ENCODE data around the gene TBX1.

The TBX1 gene

DNA sequence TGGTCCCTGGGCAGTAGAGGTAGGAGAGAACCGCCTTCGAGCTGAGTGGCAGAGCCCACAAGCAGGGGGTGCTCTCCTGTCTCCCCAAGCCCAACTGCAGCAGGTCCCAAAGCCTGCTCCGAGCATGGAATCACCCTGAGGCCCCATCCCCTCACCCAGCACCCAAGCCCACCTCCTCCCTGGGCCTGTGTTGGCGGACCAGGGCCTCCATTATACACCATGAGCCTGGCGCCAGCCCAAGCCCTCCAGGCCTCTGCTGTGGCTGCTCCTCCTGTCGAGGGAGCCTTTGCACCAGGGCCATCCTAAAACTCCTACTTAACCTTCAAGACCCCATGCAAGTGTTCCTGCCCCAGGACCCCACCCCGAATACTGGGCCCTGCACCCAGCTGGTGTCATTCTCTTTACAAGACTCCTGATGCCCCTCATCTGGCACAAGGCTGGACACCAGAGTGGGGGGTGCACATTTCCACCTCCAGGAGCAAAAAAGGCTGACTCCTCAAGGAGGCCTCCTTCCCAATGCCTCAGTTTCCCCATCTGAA lies 20.6 kb upstream of the TBX1 start:
- DNase-seq = no peak

DNA sequence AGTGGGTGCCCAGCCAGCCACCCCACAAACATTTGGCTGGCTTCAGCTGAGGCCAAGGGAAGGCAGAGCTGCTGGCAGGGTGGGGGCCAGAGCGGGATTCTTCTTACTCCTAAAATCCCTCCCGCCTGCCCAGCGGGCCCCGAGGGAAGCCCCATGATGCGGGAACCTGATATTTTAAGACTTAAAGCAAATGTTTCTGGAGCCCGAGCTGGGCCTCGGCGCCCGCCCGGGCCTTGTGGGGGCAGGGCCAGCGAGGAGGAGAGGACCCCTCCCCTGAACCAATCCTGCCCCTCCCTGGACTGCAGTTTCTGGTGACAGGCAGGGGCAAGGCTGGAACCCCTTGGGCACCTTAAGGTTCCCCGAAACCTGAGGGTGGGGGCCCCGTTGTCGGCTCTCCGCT lies 20.0 kb upstream of the TBX1 start:
- DNase-seq = no peak

DNA sequence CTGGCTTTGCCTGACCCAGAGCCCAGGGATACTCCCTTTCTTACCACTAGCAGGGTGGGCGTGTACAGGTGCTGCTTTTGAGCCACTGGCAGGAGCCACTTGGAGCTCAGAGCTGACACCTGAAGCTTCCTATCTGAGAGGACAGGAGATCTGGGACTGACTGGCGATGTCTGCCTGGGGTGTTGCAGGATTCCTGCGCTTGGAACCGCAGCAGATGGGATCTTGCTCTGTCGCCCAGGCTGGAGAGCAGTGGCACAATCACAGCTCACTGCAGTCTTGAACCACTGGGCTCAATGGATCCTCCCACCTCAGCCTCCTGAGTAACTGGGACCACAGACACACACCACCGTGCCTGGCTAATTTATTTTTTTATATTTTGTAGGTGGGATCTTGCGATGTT lies 19.5 kb upstream of the TBX1 start:
- no peak for DNase-seq

DNA sequence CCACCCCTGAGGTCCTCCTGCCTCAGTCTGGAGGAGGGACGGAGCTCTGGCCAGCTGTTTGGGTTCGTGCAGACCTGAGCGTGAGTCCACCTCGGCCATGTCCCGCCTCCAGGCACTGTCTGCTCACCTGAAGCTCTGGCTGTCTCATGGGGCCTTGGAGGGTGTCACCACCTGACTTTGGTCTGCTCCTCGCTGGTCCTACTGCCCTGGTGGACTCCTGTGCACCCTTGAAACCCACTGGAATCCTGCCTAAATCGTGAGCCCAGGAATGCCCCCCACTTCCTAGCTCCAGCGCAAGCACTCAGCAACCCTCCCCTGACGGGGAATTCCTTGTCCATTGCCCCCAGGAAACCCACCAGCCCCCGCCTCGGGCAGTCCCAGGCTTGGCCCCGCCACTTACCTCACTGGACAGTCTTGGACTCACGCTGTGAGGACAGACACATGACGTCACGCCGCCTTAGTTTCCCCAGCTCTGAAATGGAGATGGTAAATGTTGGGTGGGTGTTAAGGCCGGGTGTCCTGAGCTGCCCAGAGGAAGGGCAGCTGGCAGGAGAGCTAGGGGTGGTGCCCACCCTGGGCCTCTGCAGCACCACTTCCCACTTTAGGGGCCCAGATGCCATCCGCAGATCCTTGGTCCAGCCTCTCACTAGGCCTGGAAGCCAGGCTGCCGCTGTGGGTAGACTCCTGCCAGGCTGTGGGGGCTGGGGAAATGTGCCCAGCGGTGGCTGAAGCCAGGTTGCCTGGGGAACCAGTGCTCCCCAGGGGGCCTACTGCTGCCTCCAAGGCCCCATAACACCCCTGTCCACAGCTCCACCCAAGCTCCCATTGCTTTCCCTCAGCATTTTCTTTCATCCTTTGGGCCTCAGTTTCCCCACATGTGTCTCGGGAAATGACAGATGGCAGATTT lies 18.2 kb upstream of the TBX1 start:
- DNase-seq = no peak

DNA sequence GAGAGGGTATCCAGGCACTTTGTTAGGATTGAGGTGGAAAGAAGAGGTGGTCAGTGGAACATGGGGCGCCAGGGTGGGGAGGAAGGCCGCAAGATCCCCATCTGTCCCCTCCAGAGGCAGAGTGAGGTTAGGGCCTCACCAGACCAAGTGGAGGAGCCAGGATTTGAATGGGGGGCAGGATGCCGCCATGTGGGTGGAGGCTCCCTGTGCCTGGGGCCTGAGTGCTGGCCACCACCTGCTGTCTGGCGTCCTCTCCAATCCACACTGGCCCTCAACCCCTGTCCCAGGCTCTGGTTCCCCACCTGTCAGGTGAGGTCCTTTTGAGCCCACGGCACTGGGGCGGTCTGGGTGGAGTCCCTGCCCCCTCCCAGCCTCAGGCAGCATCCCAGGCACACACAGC lies 17.5 kb upstream of the TBX1 start:
- no peak for DNase-seq

DNA sequence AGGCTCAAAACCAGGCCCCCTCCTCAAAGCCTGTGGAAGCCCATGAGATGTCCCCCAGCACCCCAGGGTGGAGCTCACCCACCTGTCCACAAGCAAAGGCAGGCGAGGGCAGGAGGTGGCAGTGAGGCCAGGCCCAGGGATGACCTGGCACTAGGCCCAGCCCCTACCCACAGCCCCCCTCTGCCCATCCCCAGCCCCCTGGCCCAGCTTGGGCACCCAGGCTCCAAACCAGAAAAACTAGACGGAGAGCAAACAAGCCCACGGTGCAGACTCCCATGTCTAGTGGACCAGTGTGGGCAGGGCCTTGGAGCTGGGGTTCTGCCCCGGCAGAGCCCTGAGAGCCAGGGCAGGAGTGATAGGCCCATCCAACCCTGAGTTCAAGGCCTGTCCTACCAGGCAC lies 16.9 kb upstream of the TBX1 start:
- DNase-seq = no peak

DNA sequence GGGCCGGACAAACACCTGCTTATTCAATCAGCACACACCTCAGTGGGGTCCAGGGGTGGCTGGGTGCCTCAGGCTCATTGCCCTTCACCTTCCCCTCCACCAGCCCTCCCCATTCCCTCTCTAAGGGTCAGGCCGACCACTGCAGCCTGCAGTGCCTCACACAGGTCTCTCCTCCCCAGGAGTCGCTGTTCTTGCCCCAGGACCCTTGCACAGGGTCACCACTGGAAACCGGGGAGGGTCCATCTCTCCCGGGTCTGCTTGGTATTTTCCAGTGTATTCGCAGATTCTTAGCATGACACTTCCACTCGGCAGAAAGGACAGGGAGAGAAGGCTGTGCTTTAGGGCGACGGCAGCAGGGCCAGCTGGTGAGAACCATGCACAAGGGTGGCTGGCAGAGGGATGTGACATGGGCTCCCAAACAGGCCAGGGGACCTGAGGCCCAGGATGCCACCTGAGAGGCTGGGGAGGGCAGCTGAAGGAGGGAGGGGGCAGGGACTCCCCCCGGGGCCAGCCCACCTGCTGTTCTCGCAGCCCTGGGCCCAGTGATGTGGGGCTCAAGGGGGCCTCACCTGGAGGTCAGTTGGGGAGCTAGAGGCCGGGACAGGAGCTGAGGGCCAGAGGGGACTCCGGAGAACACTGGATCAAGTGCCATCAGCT lies 16.1 kb upstream of the TBX1 start:
- DNase-seq = no peak

DNA sequence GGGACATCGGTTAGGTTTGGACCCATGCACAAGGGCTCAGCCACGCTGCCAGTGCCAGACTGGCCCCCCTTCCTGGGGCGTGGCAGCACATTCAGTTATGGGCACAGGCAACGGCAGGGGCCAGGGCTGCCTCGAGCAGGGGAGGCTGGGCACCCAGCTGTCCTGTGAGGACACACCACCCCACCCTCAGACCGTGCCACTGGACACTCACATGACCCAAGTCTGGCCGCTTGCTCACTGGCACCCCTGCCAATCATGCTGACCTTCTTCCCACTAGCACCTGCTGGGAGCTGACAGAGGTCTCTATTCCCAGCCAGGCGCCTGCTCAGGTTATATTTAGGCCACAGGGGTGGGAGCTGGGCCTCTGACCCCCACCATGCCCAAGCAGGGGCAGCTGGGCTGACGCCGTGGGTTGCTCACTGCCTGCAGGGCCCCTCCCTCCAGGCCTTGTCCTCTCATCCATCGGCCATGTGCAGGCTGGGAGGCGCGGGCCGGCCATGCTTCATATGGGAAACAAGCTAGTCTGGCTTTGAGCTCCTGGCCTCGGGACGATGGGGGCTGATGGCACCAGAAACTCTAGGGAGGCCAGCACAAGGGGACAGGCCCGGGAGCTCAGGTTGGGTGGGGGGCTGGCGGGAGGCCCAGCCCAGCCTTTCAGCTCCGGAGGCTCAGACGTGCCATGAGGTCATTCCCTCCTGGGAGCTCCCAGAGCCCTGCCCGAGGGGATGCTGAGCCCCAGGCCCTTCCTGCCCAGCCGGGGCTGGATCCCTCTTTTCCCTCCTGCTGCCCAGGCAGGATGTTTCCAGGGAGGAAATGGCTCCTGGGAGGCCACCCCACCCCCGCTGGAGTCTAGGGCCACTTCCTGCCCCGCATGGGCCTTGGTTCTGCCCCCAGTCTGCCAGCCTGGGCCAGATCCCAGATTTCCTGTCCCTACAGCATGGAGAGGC lies 15.2 kb upstream of the TBX1 start:
- DNase-seq = no peak

DNA sequence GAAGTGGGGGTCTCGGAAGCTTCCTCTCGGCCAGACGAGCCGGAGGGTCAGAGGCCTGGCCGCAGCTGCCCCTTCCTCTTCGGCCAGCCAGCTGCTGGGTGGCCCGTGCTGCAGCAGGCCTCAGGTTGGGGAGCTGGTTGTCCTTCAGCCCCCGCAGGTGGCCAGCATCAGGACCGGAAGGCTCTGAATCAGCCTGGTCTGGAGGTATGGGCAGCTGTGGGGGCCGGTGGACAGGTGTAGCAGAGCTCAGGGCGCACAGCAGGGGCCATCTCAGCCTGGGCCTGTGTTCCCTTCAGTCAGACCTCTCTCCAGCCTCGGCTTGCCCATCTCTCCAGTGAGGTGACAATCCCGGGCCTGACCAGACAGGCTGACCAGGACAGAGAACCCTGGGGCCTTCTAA lies 13.9 kb upstream of the TBX1 start:
- DNase-seq = no peak

DNA sequence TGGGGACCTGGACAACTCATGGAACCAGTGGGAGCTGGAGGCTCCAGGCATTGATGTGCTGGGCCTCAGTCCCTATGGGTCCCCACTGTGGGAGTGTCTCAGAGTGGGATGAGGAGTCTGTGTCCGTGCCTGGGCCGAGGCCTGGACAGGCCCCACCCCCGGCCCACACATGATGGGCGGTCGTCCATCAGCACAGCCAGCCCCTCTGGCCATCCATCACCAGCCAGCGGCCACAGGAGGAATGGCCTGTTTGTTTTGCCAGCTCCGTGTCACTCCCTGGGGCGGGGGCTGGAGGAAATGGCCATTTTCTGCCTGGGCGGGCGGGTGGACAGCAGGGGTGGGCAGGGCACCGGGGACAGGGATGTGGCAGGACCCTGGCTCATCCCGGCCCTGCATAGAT lies 13.0 kb upstream of the TBX1 start:
- no peak for DNase-seq

DNA sequence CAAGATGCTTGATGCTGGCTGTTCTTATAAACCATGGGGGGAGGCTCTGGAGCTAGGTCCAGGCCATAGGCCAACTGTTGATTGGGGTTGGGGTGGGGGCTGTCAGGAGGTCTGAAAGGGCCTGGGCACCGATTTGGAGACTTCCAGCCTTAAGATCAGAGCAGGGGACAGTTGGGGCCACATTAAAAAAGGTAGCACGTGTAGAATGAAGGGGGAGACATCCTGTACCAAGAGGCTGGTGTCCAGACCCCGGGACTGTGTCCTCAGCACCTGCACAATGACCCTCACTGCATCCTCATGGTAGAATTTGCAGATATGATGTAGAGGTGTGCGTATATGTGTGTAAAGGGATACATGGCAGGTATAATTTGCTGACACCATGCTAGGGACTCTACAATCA lies 12.4 kb upstream of the TBX1 start:
- no peak for DNase-seq

DNA sequence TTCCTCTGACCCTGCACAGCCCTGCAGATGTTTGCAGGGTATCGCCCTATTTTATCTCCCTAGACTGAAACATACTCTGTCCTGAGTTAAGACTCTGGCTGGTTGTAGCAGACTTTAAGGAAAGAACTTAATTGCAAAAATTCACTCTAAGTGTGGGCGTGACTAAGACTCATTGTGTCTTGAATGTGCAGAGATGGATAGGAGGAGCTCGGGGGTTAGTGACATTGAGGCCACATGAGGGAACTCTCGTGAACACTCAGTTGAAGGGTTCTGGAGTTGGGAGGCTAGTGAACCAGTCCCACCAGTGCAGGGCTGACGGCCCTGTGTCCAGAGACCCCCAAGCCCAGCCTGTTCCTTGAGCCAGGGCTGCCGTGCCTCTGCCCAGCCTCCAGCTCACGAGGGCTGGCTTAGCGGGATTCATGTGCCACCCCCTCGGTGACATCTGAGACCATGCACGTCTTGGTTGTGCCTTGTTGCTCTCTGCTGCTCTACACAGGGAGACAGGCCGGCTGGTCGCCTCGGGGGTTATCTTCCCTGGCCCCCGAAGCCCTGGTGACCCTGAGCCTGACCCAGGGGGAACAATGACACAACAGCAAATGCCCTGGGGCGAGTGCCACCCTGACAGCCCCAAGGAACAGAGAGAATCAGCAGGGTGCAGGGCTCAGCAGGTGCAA lies 11.4 kb upstream of the TBX1 start:
- no peak for DNase-seq

DNA sequence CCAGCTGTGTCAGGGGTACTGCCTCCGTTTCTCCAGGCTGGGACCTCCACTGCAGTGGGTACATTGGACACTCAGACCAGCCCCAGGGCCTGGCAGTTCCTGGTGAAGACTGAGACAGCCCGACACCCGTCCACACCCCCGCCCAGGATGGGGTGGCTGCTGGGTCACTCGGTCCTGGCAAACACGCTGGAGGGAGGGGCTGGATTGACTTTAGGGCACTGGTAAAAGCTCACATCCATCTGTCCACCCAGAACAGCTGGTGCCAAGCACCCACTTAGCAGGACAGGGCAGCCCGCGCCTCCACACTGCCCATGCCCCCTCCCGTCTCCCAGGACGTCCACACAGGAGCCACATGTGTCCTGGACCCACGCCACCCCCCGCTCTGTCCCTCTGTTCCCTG lies 10.7 kb upstream of the TBX1 start:
- DNase-seq = no peak

DNA sequence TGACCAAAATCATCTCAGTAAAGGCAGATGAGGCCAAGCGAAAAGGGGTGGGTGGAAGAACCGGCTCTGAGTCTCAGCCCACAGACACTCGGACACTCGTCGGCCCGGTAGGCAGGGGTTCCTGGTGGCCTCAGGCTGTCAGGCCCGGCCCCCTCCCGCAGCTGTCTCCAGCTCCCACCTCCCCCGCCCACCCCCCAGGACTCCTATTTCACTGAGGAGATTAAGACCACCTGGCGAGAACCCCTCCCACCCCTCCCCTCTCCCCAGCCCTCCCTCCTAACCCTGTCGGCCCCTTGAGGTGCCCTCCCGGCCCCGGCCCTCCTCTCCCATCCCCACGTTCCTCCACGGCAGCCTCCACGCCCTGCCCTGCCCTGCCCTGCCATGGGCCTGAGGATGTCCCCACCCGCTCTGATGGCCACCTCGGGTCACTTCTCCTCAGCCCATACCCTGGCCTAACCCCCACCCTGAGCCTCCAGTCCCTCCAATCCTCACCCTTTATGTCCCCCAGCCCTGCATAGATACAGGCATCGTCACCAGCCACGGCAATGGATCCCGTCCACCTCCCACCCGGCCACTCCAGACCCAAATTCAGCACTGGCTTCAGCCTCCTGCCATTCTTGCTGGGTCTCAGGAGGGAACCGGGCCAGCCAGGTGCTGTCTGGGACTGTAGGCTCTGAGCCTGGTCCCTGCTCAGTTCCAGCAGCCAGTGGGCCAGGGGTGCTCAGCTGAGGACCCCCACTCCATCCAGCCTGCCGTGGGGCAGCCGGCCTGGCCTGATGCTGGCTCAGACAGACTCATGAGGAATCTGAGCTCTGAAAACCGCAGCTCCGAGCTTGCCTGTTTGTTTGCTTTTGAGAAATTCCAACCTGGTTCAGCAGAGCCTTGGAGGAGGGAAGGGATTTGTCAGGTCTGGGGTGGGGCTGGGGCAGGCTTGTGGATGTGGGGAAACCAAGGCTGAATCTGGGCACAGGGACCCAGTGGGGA lies 9.8 kb upstream of the TBX1 start:
- no peak for DNase-seq

DNA sequence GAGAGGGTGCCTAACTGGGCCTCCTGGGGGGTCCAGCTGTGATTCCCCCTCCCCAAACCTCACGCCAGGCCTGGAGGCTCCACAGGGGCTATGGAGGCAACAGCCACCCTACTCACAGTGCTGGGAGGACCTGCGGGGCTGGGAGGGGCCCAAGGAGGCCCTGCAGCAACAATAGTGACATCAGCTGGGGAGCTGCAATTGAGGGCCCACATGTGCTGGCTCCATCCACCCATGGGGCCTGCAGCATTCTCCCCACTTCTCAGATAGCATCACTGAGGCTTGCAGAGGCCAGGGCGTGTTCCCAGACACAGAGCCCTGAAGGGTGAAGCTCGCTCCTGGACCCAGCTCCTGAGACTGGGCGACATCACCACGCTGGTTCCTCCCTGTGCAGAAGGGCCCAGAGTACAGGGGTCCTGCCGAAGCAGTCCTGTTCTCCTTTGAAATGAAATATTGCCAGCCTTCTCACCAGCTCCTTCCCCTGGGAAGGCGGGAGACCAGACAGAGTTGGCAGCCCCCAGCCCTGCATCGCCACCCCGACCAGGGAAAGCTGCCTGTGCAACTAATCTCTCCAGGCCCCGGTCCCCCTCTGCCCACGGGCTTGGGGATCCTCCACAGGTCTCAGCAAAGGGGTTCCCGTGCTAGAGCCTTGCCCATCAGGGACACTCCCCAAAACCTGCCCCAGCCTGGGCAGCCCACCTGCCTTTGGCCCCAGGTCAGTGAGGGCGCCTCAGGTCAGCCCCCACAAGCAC lies 8.9 kb upstream of the TBX1 start:
- no peak for DNase-seq

DNA sequence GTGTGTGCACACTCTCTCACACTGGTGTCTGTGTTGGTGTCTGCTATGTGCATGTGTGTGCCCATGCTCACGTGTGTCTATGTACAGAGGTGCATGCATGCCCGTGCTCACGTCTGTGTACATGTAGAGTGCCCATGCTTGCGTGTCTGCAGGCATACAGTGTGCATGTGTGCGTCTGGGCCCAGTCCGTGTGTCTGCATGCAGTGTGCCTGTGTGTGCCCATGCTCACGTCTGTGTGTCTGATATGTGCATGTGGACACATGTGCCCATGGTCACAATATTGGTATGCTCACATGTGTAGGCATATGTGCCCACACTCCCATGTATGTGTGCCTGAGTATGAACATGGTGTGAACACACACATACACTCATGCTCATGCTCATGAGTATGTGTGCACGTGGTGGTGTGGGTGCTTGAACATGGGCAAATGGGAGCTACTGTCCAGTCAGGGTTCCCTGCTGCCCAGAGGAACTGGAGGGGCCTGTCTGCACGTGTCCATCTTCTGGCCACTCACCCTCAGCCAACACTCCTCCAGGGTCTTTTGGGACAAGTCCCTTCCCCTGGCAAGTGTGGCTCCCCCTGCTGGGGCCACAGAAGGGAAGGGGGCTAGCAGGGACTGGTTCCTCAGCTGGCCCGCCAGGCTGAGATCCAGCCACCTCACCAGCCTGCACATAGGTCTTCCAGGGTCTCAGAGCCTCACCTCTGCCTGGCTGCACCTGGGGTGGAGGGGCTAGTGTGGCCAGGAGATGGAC lies 7.3 kb upstream of the TBX1 start:
- DNase-seq = no peak

DNA sequence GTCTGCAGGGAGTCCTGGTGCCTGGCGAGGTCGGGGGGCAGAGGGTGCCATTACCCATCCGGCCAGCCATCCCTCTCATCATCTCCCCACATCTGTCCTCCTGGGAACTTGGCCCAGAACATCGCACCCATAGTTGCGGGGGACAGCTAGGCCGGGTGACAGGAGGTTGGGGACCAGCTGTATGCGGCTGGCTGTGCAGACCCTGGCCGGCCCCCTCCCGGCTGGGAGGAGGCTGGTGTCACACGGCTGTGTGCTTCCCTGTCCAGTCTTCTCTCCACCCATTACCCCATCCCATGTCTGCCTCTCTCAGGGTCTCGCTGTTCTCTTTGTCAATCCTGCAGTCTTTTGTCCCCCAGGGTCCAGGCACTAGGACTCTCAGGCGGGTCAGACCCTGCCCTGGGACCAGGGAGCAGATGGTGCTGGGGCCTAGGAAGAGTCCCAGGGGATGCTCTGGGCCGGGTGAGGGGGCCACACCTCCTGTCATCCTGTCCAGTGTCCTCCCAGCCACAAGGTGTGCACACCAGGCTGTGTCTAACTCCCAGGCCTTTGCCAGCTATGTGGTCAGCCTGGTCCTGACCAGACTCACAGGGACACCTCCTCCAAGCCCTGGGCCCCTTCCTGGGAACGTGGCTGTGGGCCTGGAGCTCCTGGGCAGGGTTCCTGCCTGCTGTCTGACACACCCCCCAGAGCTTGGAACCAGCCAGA lies 6.4 kb upstream of the TBX1 start:
- no peak for DNase-seq

DNA sequence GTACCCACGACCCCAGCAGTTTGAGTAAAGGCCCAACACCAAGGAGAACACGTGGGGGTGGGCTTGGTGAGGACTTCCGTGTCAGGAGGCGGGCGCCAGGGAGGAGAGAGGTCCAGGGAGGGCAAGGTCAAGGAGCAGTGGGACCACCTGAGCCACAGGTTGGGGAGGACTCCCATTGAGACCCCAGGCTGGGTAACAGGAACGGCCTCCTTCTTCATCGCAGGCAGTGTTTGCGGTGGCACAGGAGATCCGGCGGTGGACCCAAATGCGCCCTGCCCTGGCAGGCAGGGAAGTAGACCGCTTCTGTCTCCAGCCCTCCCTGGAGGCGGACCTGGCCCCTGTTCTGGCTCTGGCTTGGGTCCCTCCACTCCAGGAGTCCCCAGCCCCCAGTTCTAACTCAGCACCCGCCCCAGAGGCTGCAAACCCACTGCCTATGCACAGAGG lies 5.9 kb upstream of the TBX1 start:
- no peak for DNase-seq

DNA sequence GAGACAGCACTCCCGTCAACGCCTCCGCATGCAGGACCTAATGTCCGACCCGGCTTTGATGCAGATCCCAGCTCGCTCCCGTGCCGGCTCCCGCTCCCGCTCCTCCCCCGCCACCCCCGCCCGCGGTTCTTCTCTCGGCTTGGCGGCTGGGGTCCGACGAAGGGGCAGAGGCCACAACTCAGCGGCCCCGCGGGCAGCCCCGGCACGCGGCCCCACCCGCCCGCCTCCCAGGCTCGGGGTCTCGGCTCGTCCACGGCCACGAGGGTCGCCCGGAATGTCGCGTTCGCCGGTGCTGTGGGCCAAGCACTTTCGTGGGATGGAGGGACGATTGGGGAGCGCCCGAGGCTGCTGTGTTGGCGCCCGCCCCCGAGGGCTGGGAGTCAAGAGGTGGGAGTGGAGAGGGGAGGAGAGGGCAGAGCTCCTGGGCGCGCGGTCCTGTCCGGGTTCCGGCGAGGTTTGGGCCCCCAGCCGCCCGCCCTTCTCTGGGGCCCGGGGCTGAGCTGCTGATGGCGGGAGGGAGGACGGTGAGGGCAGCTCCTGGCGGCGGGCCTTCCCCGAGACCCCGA lies 5.3 kb upstream of the TBX1 start:
- DNase-seq = no peak
